Measurements from ENCODE around the gene EFHD2. TPM values are rescaled to one million over a fixed set of nuclear protein-coding genes. Genes with fewer than 3 reads are reported as not detected.
"Not testable (repeated sequence)": the region's sequence is repeated elsewhere in the genome, so short reads cannot be mapped to it uniquely, and the experiment has no call there.

The EFHD2 gene
- total RNA-seq, 1 experiment from 2014 or later, result 81.3 TPM

- in situ Hi-C loops (cut with HindIII; ENCODE audit: low pct_unique_long_range_greater_than_20kb, low sequenced_read_pairs), result no loop called here
Measured at GRCh38 chr1:15442759-15443158, 33.1 kb downstream of the EFHD2 start.

DNA sequence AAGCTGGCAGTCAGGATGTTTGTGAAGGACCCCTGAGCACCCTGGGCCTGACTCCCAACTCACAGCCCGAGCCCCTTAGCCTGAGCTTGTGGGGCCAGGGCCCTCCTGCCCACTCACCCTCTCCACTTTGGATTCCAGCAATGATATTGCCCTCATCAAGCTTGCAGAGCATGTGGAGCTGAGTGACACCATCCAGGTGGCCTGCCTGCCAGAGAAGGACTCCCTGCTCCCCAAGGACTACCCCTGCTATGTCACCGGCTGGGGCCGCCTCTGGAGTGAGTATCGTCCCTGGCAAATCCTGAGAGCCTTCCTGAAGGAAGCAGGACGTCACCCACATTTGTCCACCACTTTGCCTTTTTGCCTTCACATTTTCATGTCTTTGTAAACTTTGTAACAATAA lies 33.6 kb downstream of the EFHD2 start:
- DNase-seq (ENCODE audit: low read depth), result no peak
- in situ Hi-C loops (cut with HindIII; ENCODE audit: low pct_unique_long_range_greater_than_20kb, low sequenced_read_pairs), result no loop called here

More at GRCh38 chr1:15442759-15443158, 33.1 kb downstream of the EFHD2 start:
- no peak for DNase-seq (ENCODE audit: low read depth)

DNA sequence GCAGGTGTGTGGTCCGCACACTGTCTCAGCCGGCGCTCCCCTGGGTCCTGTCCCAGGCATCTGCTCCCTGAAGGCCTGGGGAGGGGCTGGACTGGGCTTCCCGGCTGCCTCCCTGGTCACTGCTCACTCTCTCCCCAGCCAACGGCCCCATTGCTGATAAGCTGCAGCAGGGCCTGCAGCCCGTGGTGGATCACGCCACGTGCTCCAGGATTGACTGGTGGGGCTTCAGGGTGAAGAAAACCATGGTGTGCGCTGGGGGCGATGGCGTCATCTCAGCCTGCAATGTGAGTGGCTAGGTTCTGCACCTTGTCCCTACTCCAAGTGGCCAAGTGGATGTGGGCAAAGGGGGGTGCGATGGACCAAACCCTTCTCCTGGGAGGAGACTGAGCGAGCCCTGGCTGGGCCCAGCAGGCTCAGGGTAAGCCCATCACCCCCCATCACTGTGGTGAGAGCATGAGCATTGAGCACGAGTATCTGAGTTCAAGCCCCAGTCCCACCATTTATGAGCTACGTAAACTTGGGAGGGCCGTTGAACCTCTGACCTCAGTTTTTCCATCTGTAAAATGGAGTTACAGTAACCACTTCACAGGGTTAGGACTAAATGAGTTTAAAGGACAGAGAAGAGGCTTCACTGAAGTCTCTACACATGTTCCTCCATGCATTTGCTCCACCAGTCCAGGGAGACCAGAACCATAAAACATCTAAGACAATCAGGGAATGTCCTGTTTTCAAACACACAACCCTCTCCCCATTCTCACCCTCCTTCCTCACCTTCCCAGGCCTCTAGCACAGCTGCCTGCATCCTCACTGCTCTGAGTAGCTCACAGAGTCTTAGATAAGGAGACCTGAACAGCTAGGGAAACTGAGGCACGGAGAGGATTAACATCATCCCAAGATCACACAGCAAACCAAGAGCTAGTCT lies 35.0 kb downstream of the EFHD2 start:
- in situ Hi-C loops (cut with HindIII; ENCODE audit: low pct_unique_long_range_greater_than_20kb, low sequenced_read_pairs), result no loop called here
- DNase-seq (ENCODE audit: low read depth), result no peak

DNA sequence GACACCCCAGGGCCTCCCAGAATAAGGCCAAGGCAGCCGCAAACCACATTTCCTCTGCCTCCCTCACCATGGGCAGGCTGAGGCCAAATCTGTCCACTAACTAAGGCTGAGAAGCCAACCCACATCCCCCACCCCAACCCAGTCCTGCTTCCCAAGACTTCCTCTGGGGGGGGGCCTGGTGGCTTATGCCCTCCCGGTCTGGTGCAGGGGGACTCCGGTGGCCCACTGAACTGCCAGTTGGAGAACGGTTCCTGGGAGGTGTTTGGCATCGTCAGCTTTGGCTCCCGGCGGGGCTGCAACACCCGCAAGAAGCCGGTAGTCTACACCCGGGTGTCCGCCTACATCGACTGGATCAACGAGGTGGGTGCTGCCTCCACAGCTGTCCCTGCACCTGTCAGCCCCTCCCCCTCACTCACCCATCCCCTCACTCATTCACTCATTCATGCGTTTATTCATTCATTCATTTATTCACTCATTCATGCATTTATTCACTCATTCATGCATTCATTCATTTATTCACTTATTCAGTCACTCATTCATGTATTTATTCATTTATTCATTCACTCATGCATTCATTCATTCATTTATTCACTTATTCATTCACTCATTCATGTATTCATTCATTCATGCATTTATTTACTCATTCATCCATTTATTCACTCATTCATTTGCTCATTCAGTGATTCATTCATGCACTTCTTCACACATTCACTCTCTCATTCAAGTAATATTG lies 35.9 kb downstream of the EFHD2 start:
- in situ Hi-C loops (cut with HindIII; ENCODE audit: low pct_unique_long_range_greater_than_20kb, low sequenced_read_pairs), result no loop called here
- DNase-seq (ENCODE audit: low read depth), result no peak

GRCh38 chr1:15446212-15446611 lies 36.5 kb downstream of the EFHD2 start:
- in situ Hi-C loops (cut with HindIII; ENCODE audit: low pct_unique_long_range_greater_than_20kb, low sequenced_read_pairs), result no loop called here
- no peak for DNase-seq (ENCODE audit: low read depth)

- no peak for DNase-seq (ENCODE audit: low read depth)
- in situ Hi-C loops (cut with HindIII; ENCODE audit: low pct_unique_long_range_greater_than_20kb, low sequenced_read_pairs), result no loop called here
Measured at GRCh38 chr1:15448877-15449462, 39.3 kb downstream of the EFHD2 start.

DNA sequence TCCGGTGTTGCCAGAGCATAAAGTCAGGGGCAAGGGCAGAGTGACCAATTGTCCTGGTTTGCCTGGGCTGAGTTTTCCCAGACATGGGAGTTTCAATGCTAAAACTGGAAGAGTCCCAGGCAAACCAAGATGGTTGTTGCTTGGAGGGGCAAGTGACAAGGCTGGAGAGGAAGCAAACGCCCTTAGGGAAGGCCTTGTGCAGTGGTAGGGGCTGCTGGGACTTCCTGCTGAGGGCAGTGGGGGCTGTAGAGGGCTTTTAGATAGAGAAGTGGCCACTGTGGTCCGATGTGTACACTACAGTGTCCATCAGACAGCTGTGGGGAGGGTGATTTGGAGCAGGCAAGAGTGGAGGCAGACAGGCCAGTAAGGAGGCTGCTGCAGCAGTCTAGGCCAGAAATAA lies 39.9 kb downstream of the EFHD2 start:
- in situ Hi-C loops (cut with HindIII; ENCODE audit: low pct_unique_long_range_greater_than_20kb, low sequenced_read_pairs), result no loop called here
- DNase-seq (ENCODE audit: low read depth), result no peak

- in situ Hi-C loops (cut with HindIII; ENCODE audit: low pct_unique_long_range_greater_than_20kb, low sequenced_read_pairs), result no loop called here
- DNase-seq (ENCODE audit: low read depth), result no peak
Measured at GRCh38 chr1:15451014-15451722, 41.5 kb downstream of the EFHD2 start.

DNA sequence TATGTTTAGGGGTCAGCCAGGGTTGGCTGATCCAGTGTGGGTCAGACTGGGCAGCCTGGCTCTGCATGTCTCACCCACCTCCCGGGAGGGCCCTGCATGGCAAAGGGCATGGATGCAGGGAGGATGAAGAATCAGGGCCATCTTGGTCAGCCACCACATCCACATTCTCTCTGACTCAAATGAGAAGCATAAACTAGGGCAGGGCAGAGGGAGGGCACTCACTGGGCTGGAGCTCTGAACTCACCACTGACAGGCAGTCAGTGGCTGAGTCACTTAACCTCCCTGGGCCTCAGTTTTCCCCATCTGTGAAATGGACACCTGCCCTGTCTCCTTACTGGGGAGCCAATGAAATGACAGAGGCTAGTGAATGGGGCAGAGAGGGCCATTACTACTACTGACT lies 42.5 kb downstream of the EFHD2 start:
- DNase-seq (ENCODE audit: low read depth), result no peak

GRCh38 chr1:15452866-15453571 lies 43.3 kb downstream of the EFHD2 start:
- in situ Hi-C loops (cut with HindIII; ENCODE audit: low pct_unique_long_range_greater_than_20kb, low sequenced_read_pairs), result no loop called here
- DNase-seq (ENCODE audit: low read depth), result no peak

More for the DNA sequence above, 42.5 kb downstream of the EFHD2 start:
- in situ Hi-C loops (cut with HindIII; ENCODE audit: low pct_unique_long_range_greater_than_20kb, low sequenced_read_pairs), result no loop called here

GRCh38 chr1:15453734-15454133 lies 44.0 kb downstream of the EFHD2 start:
- in situ Hi-C loops (cut with HindIII; ENCODE audit: low pct_unique_long_range_greater_than_20kb, low sequenced_read_pairs), result no loop called here
- DNase-seq (ENCODE audit: low read depth), result no peak

- in situ Hi-C loops (cut with HindIII; ENCODE audit: low pct_unique_long_range_greater_than_20kb, low sequenced_read_pairs), result no loop called here
- no peak for DNase-seq (ENCODE audit: low read depth)
Measured at GRCh38 chr1:15454256-15454655, 44.6 kb downstream of the EFHD2 start.

DNA sequence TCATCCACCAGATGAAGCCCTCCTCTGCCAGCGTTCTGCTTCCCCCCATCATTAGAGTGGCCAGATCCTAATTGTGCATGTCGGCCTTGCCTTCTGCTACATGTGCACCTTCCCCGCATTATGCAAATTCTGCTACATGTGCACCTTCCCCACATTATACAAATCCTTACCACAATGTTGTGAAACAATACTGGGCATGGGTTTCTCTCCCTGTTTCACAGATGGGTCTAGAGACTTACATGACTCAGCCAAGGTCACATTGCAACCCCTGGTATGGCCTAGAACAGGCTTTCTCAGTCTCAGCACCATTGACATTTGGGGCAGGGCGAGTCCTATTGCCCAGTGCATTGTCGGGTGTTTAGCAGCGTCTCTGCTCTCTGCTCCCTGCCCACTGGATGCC lies 45.8 kb downstream of the EFHD2 start:
- DNase-seq (ENCODE audit: low read depth), result no peak
- in situ Hi-C loops (cut with HindIII; ENCODE audit: low pct_unique_long_range_greater_than_20kb, low sequenced_read_pairs), result no loop called here

DNA sequence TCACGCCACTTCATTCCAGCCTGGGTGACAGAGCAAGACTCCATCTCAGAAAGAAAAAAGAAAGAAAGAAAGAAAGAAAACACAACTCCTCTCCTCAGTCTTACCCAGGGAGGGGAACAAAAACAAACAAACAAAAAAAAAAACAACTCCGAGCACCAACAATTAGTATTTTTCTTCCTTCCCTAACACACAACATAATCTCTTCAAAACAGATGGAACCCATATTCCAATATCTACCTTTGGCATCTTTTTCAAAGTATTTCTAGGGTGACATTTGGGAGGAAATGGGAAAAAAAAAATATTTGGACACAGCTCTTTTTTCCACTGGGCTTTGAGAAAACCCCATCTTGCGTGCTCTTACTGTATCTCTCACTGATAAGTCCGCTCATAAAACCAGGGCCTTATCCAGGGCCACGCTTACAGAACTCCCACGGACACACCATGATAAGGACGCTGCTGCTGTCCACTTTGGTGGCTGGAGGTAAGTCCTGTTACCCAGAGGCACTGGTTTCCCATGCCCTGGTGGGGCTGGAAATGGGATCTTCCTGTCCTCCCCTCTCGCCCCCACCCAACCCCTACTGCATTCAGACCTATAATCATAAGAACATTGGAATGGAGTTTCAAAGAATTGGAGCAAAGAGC lies 46.7 kb downstream of the EFHD2 start, which contains the start of gene CELA2A:
CELA2A (plus strand) TSS at position 420 of the 642 bp plus-strand sequence; CDS start at position 442, 22 bp downstream.
- no peak for DNase-seq (ENCODE audit: low read depth)
- in situ Hi-C loops (cut with HindIII; ENCODE audit: low pct_unique_long_range_greater_than_20kb, low sequenced_read_pairs), result no loop called here

DNA sequence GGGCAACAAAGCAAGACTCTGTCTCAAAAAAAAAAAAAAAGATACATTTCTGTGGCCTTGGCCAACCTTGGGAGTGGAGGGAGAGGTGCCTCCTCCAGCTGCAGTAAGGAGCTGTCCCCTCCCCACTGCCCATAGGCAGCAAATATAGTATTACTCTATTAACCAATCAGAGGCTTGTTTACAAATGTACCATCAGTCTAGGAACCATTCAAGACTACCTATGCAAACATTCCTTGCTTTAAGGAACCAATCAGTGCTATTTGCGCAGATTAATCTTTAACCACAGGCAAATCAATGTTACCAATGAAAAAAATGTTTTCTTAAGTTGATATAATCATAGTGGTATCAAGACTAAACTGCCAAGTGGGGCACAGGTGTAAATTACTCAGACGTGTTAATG lies 47.9 kb downstream of the EFHD2 start:
- no peak for DNase-seq (ENCODE audit: low read depth)
- in situ Hi-C loops (cut with HindIII; ENCODE audit: low pct_unique_long_range_greater_than_20kb, low sequenced_read_pairs), result no loop called here

- in situ Hi-C loops (cut with HindIII; ENCODE audit: low pct_unique_long_range_greater_than_20kb, low sequenced_read_pairs); DNase-seq (ENCODE audit: low read depth): not testable (repeated sequence)
Measured at GRCh38 chr1:15458388-15458787, 48.7 kb downstream of the EFHD2 start.
